NCI-H2196 treated with DMSO at 0.1 percent for 48 hours (cell line): ENCODE results near the gene ISYNA1.

Experiments used
- DNase-seq: peaks from one replicate; lab custom pipeline; 2025; ENCODE audit not compliant: unreplicated experiment; lab: John Stamatoyannopoulos, UW

The ISYNA1 gene

GRCh38 chr19:18433015-18433691, 4.8 kb downstream of the ISYNA1 start:
- DNase-seq = no peak

- no peak for DNase-seq
Observed at GRCh38 chr19:18432275-18433014, 5.5 kb downstream of the ISYNA1 start.

GRCh38 chr19:18431351-18432197, 6.4 kb downstream of the ISYNA1 start:
- no peak for DNase-seq

GRCh38 chr19:18430417-18431144, 7.4 kb downstream of the ISYNA1 start:
- DNase-seq = no peak

GRCh38 chr19:18429717-18430416, 8.1 kb downstream of the ISYNA1 start:
- DNase-seq = no peak

GRCh38 chr19:18428787-18429674, 8.9 kb downstream of the ISYNA1 start:
- peak; percentile 76 for DNase-seq

GRCh38 chr19:18428173-18428786, 9.7 kb downstream of the ISYNA1 start:
- no peak for DNase-seq

- DNase-seq = no peak
Observed at GRCh38 chr19:18427743-18428113, 10.2 kb downstream of the ISYNA1 start.

- DNase-seq = no peak
Observed at GRCh38 chr19:18427080-18427742, 10.7 kb downstream of the ISYNA1 start.

GRCh38 chr19:18426416-18426767, 11.5 kb downstream of the ISYNA1 start:
- no peak for DNase-seq

- no peak for DNase-seq
Observed at GRCh38 chr19:18425515-18426415, 12.2 kb downstream of the ISYNA1 start.

- DNase-seq = no peak
Observed at GRCh38 chr19:18424890-18425514, 12.9 kb downstream of the ISYNA1 start.

- no peak for DNase-seq
Observed at GRCh38 chr19:18424122-18424889, 13.6 kb downstream of the ISYNA1 start.

- no peak for DNase-seq
Observed at GRCh38 chr19:18423258-18424020, 14.5 kb downstream of the ISYNA1 start.

GRCh38 chr19:18422530-18423191, 15.3 kb downstream of the ISYNA1 start:
- no peak for DNase-seq
